GM12892 (cell line): ENCODE measurements around the gene TNC.

Source experiments
- POLR2A ChIP-seq: IDR thresholded peaks from 2 replicates; pipeline ENCODE4 v1.6.1; 2011; ENCODE audit warnings: low read depth, low read length, control low read depth
- TAF1 ChIP-seq: IDR thresholded peaks from 2 replicates; pipeline ENCODE4 v1.6.1; 2011; ENCODE audit warnings: low read depth, mild to moderate bottlenecking, control low read depth, low read length, borderline replicate concordance

DNA sequence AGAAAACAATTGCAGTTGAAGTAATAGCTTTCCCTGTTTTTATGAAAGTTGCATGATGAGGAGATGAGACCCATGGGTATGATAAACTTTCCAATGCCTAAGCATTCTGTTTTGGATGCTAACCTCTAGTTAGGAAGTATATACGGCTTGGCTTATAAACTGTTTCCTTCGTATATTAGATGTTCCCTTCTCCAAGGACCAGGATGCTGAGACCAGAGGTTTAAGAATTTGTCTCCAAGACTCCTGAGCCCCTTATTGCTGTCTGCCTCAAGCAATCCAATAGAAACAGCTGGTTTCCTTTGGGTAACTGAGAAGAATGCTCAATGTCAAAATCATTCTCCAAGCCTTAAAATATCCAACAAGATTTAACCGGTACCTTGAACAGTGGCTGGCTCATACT lies 12.2 kb upstream of the TNC start:
- TF ChIP-seq POLR2A = no peak
- TF ChIP-seq TAF1 = no peak
